Activated effector memory CD4-positive, alpha-beta T cell treated with anti-CD3 and anti-CD28 coated beads, Interleukin-2, amount 50 U/mL, for 16 hours (primary cell): Measurements from ENCODE around the gene NEK1.

Source experiments
- DNase-seq: peaks from one replicate; pipeline ENCODE4 v3.0.0-alpha.2; 2020

NEK1 gene

DNA sequence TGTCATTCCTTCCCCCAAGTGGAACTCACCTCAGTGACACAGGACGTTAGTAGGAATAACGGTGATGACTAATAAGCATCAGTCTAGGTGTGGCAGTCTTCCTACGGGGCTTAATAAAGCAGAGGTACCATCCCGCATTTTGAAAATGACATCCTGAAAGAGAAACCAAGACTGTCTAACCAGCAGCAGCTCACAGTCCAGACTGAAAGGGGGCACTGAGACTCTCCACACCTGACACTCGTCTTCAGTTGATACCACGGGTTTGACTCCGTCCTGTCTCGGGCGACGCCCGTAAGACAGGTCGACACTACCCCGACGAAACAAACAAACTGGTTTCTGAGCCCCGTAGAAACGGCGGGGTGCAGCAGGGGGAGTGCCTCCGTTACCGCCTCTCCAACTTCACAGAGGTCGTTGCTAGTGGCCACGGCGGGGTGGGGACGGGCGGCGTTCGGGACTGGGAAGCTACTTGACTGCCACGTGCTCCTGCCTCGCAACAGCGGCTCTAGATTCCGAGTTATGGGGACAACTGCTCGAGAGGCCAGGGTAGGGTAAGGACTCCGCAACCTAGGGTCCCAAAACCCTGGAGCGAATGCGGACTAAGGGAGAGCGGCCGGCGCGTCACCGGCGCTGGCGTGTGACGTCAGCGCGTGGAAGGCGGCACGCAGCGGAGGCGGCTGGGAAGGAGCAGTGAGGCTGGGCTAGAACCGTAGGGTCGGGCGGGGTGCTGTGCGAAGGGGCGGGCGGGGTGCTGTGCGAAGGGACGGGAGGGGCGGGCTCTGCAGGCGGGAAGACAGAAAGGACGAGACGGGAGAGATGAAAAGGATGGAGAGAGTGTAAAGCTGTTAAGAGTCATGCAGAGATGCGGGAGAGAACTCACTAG, at the start of gene NEK1:
Gene NEK1, minus strand, starts transcription at position 593 of the 880 bp plus-strand sequence. CDS start 9,953 bp downstream, outside the sequence.
- DNase-seq, result peak; percentile 95

GRCh38 chr4:169661761-169662160, 49.4 kb upstream of the NEK1 start:
- DNase-seq, result no peak

- no peak for DNase-seq
These were observed 48.5 kb upstream of the NEK1 start for GRCh38 chr4:169660929-169661328.

- DNase-seq, result peak; percentile 84
These were observed 47.6 kb upstream of the NEK1 start for GRCh38 chr4:169659716-169660670.

DNA sequence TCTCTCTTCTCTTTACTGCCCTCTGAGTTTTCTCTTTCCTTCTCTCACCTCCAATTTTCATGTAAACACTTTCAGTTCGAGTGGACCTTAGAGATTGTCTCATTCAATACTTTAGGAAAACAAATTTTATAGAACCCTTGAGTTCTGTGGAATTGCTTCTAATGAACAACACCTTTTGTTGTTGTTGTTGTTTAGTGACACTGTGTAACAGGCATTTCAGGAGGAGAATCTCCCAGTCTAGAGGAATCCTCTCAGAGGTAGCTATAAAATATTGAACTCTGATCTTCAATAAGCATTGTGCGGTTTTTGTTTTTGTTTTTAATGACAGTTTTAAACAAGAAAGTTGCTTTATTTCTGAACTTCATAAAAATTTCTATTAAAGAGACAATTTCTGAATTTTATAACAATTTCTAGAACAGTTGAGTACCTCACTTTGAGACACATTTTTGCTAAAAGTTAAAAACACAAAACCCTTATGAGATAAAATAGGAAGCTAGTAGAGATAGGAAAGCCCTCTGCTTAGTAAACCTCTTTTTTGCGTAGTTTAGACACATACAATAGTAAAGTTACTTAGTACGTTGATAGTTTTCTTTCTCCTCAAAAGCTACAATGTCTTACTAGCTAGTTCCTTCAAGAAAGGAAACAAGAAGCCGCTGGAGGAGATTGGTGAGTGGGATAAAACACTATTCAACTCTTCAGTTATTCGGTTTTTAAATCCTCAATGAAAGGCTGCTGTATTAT, 46.8 kb upstream of the NEK1 start:
- no peak for DNase-seq

DNA sequence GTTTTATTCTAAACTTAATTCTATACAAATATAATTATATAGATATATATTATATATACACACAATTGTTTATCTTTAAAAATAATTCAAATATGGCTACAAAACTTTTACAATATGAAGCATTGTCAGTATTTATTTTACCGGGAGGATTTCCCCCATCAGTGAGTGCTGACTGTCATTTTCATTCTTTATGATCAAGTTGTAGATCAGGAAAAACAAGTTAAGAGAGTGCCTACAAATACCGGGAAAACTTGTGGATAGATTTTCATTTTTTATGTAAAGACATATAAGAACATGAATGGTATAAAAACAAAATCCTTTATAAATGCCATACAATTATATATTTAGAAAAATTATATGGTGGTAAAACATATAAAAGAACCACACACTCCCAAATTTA, 45.8 kb upstream of the NEK1 start:
- DNase-seq, result no peak

GRCh38 chr4:169657470-169658107, 45.2 kb upstream of the NEK1 start:
- no peak for DNase-seq

DNA sequence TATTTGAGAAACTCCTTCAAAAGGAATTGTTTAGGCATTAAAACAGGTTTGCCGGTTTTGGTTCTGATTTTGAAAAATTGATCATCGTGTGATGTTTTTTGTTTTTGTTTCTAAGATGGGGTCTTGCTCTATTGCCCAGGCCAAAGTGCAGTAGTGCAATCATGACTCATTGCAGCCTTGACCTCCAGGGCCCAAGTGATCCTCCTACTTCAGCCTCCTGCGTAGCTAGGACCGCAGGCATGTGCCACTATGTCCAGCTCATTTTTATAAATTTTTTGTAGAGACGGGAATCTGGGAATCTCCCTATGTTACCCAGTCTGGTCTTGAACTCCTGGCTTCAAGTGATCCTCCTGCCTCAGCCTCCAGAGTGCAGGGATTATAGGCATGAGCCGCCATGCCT, 43.0 kb upstream of the NEK1 start:
- DNase-seq, result no peak

DNA sequence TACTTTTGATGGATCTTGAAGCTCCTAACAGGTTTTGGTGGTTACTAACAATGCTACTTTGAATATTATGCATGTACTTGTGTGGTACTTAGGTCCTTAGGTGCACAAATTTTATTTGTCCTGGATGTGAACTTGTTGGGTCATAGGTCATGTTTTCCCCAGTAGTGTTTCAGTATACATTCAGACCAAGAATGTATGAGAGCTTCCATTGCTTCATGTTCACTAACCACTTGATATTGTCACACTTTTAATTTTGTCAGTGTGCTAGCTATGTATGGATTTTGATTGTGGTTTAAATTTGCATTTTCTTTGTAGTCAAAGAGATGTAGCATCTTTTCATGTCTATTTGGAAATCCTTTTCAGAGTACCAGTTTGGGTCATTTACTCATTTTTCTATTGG, 40.2 kb upstream of the NEK1 start:
- DNase-seq, result no peak

DNA sequence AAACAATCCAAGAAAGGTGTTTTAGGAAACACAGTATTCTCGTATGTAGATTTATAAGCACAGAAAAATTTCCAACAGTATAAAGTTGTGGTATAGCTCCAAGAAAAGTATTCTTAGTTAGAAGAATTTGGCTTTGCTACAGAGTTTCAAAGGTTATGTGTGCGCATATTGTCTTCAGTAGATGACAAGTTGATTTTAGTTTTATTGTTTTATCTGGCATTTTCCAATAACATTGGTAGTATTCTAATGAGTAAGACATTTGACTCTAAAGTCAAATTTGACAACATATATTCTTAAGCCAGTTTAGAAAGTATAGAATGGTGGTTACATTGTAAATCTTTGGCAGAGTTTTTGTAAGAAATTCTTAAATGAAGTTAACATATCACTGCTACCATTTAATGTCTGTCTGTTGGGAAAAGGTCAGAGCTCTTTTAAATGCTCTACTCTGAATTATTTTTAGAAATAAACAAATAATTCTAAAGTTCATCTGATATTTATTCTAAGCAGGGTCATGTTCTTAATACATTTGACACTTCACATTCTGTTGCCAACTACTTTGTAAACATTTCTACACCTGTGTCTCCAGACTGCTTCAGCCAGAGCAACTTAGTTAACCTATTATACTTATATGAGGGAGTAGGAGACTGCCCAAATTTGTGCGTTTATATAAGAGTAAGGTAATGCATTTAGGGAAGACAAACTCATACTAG, 38.0 kb upstream of the NEK1 start:
- no peak for DNase-seq

GRCh38 chr4:169649545-169650226, 37.3 kb upstream of the NEK1 start:
- DNase-seq, result no peak

DNA sequence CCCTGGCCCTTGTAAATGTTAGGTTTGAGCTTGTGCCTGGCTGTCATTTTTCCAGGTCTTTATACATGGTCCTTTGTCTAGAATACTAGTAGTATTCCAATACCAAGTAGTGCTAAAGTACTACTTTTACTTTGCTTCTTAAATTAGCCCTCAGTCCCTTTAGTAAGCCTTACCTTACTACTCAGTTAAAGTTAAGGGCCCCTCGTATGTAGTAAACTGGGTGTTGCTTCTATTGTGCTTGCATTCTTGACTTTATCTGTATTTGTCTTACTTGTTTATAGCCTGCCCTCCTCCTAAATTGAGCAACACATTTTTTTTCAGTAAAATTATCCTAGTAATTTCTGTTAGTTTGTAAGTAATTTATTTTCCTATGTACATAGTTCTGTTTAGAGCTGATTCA, 33.2 kb upstream of the NEK1 start:
- DNase-seq, result no peak

- no peak for DNase-seq
These were observed 32.4 kb upstream of the NEK1 start for GRCh38 chr4:169644802-169645201.

- no peak for DNase-seq
These were observed 28.0 kb upstream of the NEK1 start for GRCh38 chr4:169640261-169640870.

DNA sequence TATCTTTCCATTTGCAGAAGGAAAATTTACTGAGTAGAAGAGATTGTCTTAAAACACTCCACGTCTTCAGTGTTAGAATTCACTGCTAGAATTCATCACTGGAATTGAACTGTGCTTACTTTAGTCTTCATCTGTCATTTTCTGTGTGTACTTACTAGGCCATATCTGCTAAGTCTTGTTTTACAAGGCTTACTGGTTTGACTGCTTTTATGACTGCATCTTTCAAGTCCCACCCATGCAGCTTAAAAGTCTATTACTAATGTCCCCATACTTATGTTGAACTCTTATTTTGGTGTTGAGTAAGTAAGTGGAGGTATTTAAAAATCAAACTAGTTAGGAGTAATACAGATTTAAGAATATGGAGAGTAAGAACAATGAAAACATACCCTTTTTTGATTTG, 22.6 kb upstream of the NEK1 start:
- no peak for DNase-seq

GRCh38 chr4:169632896-169633295, 20.5 kb upstream of the NEK1 start:
- no peak for DNase-seq

DNA sequence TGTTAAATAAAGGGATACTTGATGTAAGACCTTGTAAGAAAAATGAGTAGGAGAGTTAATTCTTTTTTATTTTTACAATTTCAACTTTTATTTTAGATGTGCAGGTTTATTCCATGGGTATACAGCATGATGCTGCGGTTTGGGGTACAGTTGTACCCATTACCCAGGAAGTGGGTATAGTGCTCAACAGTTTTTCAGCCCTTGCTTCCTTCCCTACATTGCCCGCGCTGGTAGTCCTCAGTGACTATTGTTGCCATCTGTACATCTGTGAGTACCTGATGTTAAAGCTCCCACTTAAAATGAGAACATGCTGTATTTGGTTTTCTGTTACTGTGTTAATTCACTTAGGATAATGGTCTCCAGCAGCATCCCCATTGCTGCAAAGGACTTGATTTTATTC, 17.7 kb upstream of the NEK1 start:
- no peak for DNase-seq

DNA sequence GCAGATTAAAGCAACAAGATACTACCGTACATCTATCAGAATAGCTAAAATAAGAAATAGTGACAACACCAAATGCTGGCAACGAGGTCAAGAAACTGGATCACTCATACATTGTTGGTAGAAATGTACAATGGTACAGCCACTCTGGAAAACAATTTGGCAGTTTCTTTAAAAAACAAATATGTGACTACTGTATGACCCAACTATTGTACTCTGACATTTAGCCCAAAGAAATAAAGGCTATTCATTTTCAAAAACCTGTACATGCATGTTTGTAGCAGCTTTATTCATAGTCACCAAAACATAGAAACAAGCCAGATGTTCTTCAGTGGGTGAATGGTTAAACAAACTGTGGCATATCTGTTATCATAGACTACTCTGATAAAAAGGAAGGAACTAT, 16.2 kb upstream of the NEK1 start:
- DNase-seq, result no peak

- DNase-seq, result no peak
These were observed 14.9 kb upstream of the NEK1 start for GRCh38 chr4:169627307-169627706.
